ENCODE results near the gene CRELD2. TPM values are rescaled to one million over a fixed set of nuclear protein-coding genes. Genes with fewer than 3 reads are reported as not detected.
A peak's percentile ranks its signal among the peaks of the same experiment; 100 is the strongest.

CRELD2 gene
- total RNA-seq, 2 experiments from 2014 or later: 15.2 to 16.4 TPM

GRCh38 chr22:49934160-49934890 is 15.9 kb downstream of the CRELD2 start:
- H3K9me3 Mint-ChIP-seq (ENCODE audit: low read depth): no peaks in the 10 kb centered on the region
- H3K4me1 Mint-ChIP-seq: peaks cover 52% of the 10 kb centered on the region
- ChIA-PET CTCF (interaction anchor here (2.3 kb wide), 1 partner anchor 96 kb away, joined by 15 read pairs; no protein-coding TSS in a partner anchor), POLR2A (interaction anchor here (0.6 kb wide), 1 partner anchor 29 kb away, joined by 3 read pairs; no protein-coding TSS in a partner anchor)
- DNase-seq: peak; percentile 68
- H3K4me3 Mint-ChIP-seq: peak overlapping the region; percentile 66
- H3K27me3 Mint-ChIP-seq: no peaks in the 10 kb centered on the region
- intact Hi-C loops (cut with DNase I, micrococcal nuclease): loop anchor here in 1 of 2 experiments (5.0 to 10.0 kb wide), 2 partner anchors 83 to 260 kb away; no protein-coding TSS in a partner anchor
- peak overlapping the region; percentile 75 for H3K27ac Mint-ChIP-seq
- H3K36me3 Mint-ChIP-seq (ENCODE audit: low read depth): peaks cover 3% of the 10 kb centered on the region
- ATAC-seq: peak; percentile 2

GRCh38 chr22:49934891-49935557 is 16.6 kb downstream of the CRELD2 start:
- no peaks in the 10 kb centered on the region for H3K27me3 Mint-ChIP-seq
- peaks cover 54% of the 10 kb centered on the region for H3K4me1 Mint-ChIP-seq
- POLR2A ChIA-PET: no interaction called here
- H3K9me3 Mint-ChIP-seq (ENCODE audit: low read depth): no peaks in the 10 kb centered on the region
- ATAC-seq: peak; percentile 1
- H3K4me3 Mint-ChIP-seq: peak overlapping the region; percentile 66
- H3K27ac Mint-ChIP-seq: peak overlapping the region; percentile 75
- CTCF ChIA-PET: no interaction called here
- peak; percentile 97 for DNase-seq
- H3K36me3 Mint-ChIP-seq (ENCODE audit: low read depth): peaks cover 3% of the 10 kb centered on the region
- intact Hi-C loops (cut with DNase I, micrococcal nuclease): loop anchor here in 1 of 2 experiments (5.0 to 10.0 kb wide), 2 partner anchors 82 to 260 kb away; no protein-coding TSS in a partner anchor

GRCh38 chr22:49935561-49935960 is 17.1 kb downstream of the CRELD2 start:
- Mint-ChIP-seq H3K27ac (no peak overlapping the region), H3K9me3 (ENCODE audit: low read depth) (no peaks in the 10 kb centered on the region), H3K4me3 (no peak overlapping the region), H3K27me3 (no peaks in the 10 kb centered on the region), H3K4me1 (peaks cover 49% of the 10 kb centered on the region), H3K36me3 (ENCODE audit: low read depth) (peaks cover 3% of the 10 kb centered on the region)
- intact Hi-C loops (cut with DNase I, micrococcal nuclease): loop anchor here in 1 of 2 experiments (10.0 kb wide), 1 partner anchor 259 kb away; no protein-coding TSS in a partner anchor
- ChIA-PET POLR2A (interaction anchor here (0.6 to 3.2 kb wide), 8 partner anchors 16 to 44 kb away, joined by 3 to 46 read pairs (median 5); partner anchors contain the start of gene PIM3), CTCF (interaction anchor here (0.7 kb wide), 2 partner anchors 8 to 168 kb away, joined by 3 to 4 read pairs; no protein-coding TSS in a partner anchor)
- no peak for ATAC-seq
- DNase-seq: no peak

GRCh38 chr22:49936018-49936972 is 17.9 kb downstream of the CRELD2 start:
- Mint-ChIP-seq H3K4me1 (peaks cover 43% of the 10 kb centered on the region), H3K27me3 (no peaks in the 10 kb centered on the region), H3K27ac (peak overlapping the region; percentile 85), H3K36me3 (ENCODE audit: low read depth) (peaks cover 3% of the 10 kb centered on the region), H3K4me3 (peak overlapping the region; percentile 64), H3K9me3 (ENCODE audit: low read depth) (no peaks in the 10 kb centered on the region)
- DNase-seq: peak; percentile 99
- ChIA-PET POLR2A (interaction anchor here (0.6 to 3.2 kb wide), 8 partner anchors 15 to 44 kb away, joined by 3 to 46 read pairs (median 5); partner anchors contain the start of gene PIM3), CTCF (interaction anchor here (0.7 kb wide), 2 partner anchors 9 to 169 kb away, joined by 3 to 4 read pairs; no protein-coding TSS in a partner anchor)
- peak; percentile 84 for ATAC-seq
- intact Hi-C loops (cut with DNase I, micrococcal nuclease): loop anchor here (1.0 to 10.0 kb wide), 6 partner anchors 18 to 259 kb away; partner anchors contain the start of genes PIM3 (in 2 of the 2), ALG12 (in 1 of the 2), CRELD2 (in 1 of the 2) and ZBED4 (in 1 of the 2)

- Mint-ChIP-seq H3K27me3 (no peaks in the 10 kb centered on the region), H3K4me1 (peaks cover 37% of the 10 kb centered on the region), H3K9me3 (ENCODE audit: low read depth) (no peaks in the 10 kb centered on the region), H3K27ac (peak overlapping the region; percentile 85), H3K36me3 (ENCODE audit: low read depth) (peaks cover 3% of the 10 kb centered on the region), H3K4me3 (peak overlapping the region; percentile 64)
- POLR2A ChIA-PET: interaction anchor here (0.8 to 3.2 kb wide), 3 partner anchors 14 to 29 kb away, joined by 3 to 46 read pairs (median 15); partner anchors contain the start of gene PIM3
- DNase-seq (no peak), ATAC-seq (no peak)
- intact Hi-C loops (cut with DNase I, micrococcal nuclease): loop anchor here (1.0 to 10.0 kb wide), 6 partner anchors 19 to 258 kb away; partner anchors contain the start of genes PIM3 (in 2 of the 2), ALG12 (in 1 of the 2), CRELD2 (in 1 of the 2) and ZBED4 (in 1 of the 2)
- CTCF ChIA-PET: no interaction called here
Measured at GRCh38 chr22:49936973-49937757, 18.7 kb downstream of the CRELD2 start.

- H3K27me3 Mint-ChIP-seq: no peaks in the 10 kb centered on the region
- ChIA-PET POLR2A (interaction anchor here (0.8 to 3.2 kb wide), 3 partner anchors 13 to 29 kb away, joined by 3 to 46 read pairs (median 15); partner anchors contain the start of gene PIM3), CTCF (no interaction called here)
- peaks cover 3% of the 10 kb centered on the region for H3K36me3 Mint-ChIP-seq (ENCODE audit: low read depth)
- H3K27ac Mint-ChIP-seq: no peak overlapping the region
- ATAC-seq (no peak), DNase-seq (no peak)
- peaks cover 33% of the 10 kb centered on the region for H3K4me1 Mint-ChIP-seq
- H3K4me3 Mint-ChIP-seq: no peak overlapping the region
- intact Hi-C loops (cut with DNase I, micrococcal nuclease): loop anchor here (2.0 to 10.0 kb wide), 2 partner anchors 33 to 257 kb away; no protein-coding TSS in a partner anchor
- no peaks in the 10 kb centered on the region for H3K9me3 Mint-ChIP-seq (ENCODE audit: low read depth)
Measured at GRCh38 chr22:49937758-49938564, 19.5 kb downstream of the CRELD2 start.

GRCh38 chr22:49938565-49939136 is 20.2 kb downstream of the CRELD2 start:
- H3K4me1 Mint-ChIP-seq: peaks cover 26% of the 10 kb centered on the region
- ChIA-PET CTCF (no interaction called here), POLR2A (interaction anchor here (3.2 kb wide), 1 partner anchor 23 kb away, joined by 46 read pairs; the partner anchor contains the start of gene PIM3)
- intact Hi-C loops (cut with DNase I, micrococcal nuclease): loop anchor here in 1 of 2 experiments (10.0 kb wide), 1 partner anchor 256 kb away; no protein-coding TSS in a partner anchor
- no peaks in the 10 kb centered on the region for H3K36me3 Mint-ChIP-seq (ENCODE audit: low read depth)
- DNase-seq (no peak), ATAC-seq (no peak)
- H3K27me3 Mint-ChIP-seq: no peaks in the 10 kb centered on the region
- H3K9me3 Mint-ChIP-seq (ENCODE audit: low read depth): no peaks in the 10 kb centered on the region
- no peak overlapping the region for H3K4me3 Mint-ChIP-seq
- H3K27ac Mint-ChIP-seq: peak overlapping the region; percentile 25

GRCh38 chr22:49941507-49942316 is 23.3 kb downstream of the CRELD2 start:
- H3K36me3 Mint-ChIP-seq (ENCODE audit: low read depth): no peaks in the 10 kb centered on the region
- H3K27ac Mint-ChIP-seq: no peak overlapping the region
- POLR2A ChIA-PET: interaction anchor here (0.6 kb wide), 1 partner anchor 75 kb away, joined by 3 read pairs; no protein-coding TSS in a partner anchor
- no peaks in the 10 kb centered on the region for H3K9me3 Mint-ChIP-seq (ENCODE audit: low read depth)
- ATAC-seq (no peak), DNase-seq (no peak)
- peaks cover 25% of the 10 kb centered on the region for H3K4me1 Mint-ChIP-seq
- intact Hi-C loops (cut with DNase I, micrococcal nuclease): no loop called here
- no peak overlapping the region for H3K4me3 Mint-ChIP-seq
- H3K27me3 Mint-ChIP-seq: no peaks in the 10 kb centered on the region
- CTCF ChIA-PET: no interaction called here

Measured in activated CD4-positive, alpha-beta T cell treated with anti-CD3 and anti-CD28 coated beads for 36 hours (primary cell).